AG04449 (cell line): Measurements from ENCODE around the gene BCKDK.
A peak's percentile ranks its signal among the peaks of the same experiment; 100 is the strongest.

Experiments used
- CTCF ChIA-PET: fragments of 350-600 bp; formaldehyde crosslinking; extraction: SDS; loops from one replicate; lab custom pipeline; 2021; ENCODE audit warnings: antibody characterized with exemption; lab: Yijun Ruan, JAX
- POLR2A ChIA-PET: fragments of 400-600, 350-600 bp; formaldehyde crosslinking; extraction: SDS; loops from one replicate; lab custom pipeline; 2020; ENCODE audit warnings: antibody characterized with exemption, inconsistent platforms; lab: Yijun Ruan, JAX
- DNase-seq: peaks from one replicate; pipeline ENCODE4 v3.0.0-alpha.2; 2010; ENCODE audit warnings: low read depth, low spot score
- H3K4me3 ChIP-seq: 2 replicates; pipeline ENCODE4 v1.5.1; 2011; ENCODE audit warnings: low read depth, mild to moderate bottlenecking, control low read depth, low read length
- CTCF ChIP-seq: IDR thresholded peaks from one replicate; pipeline ENCODE4 v1.5.1; 2011; ENCODE audit warnings: mild to moderate bottlenecking, moderate library complexity, low read length, control low read depth, inconsistent platforms; ENCODE audit not compliant: insufficient read depth; ENCODE audit errors: missing control alignments

BCKDK gene

GRCh38 chr16:31108035-31108793 is at the start of gene BCKDK:
Gene BCKDK (plus strand): TSS chr16:31108386. CDS start chr16:31109224, 838 bp downstream.
- ChIA-PET CTCF (interaction anchor here (2.3 kb wide), 1 partner anchor 11 kb away, joined by 18 read pairs; the partner anchor contains the start of gene VKORC1), POLR2A (interaction anchor here (2.3 kb wide), 1 partner anchor 9 kb away, joined by 9 read pairs; the partner anchor contains the start of gene KAT8)
- no peak for TF ChIP-seq CTCF
- DNase-seq = no peak
- peak within 1 kb of the TSS; percentile 77 for H3K4me3 ChIP-seq

GRCh38 chr16:31061126-31061812 is 46.9 kb upstream of the BCKDK start:
- TF ChIP-seq CTCF = no peak
- no peak for DNase-seq
- POLR2A ChIA-PET = interaction anchor here (0.7 kb wide), 1 partner anchor 13 kb away, joined by 4 read pairs; the partner anchor contains the start of genes ZNF646 and ZNF668
- H3K4me3 ChIP-seq = no peak overlapping the region
- CTCF ChIA-PET = interaction anchor here (0.9 to 1.6 kb wide), 2 partner anchors 10 to 31 kb away, joined by 3 read pairs; no protein-coding TSS in a partner anchor

GRCh38 chr16:31061813-31062440 is 46.3 kb upstream of the BCKDK start:
- no peak overlapping the region for H3K4me3 ChIP-seq
- no peak for TF ChIP-seq CTCF
- ChIA-PET POLR2A (no interaction called here), CTCF (no interaction called here)
- DNase-seq = no peak

GRCh38 chr16:31063495-31063842 is 44.7 kb upstream of the BCKDK start:
- DNase-seq = no peak
- CTCF ChIA-PET = interaction anchor here (0.6 to 3.0 kb wide), 4 partner anchors 8 to 81 kb away, joined by 3 to 16 read pairs (median 4); partner anchors contain the start of gene HSD3B7

More at GRCh38 chr16:31063495-31063842, 44.7 kb upstream of the BCKDK start:
- no peak for TF ChIP-seq CTCF
- no peak overlapping the region for H3K4me3 ChIP-seq
- POLR2A ChIA-PET = interaction anchor here (1.1 to 1.9 kb wide), 2 partner anchors 8 to 11 kb away, joined by 4 to 7 read pairs; no protein-coding TSS in a partner anchor
